Activated T-cell treated with anti-CD3 and anti-CD28 coated beads for 4 hours (primary cell): ENCODE results near the gene MCU.
"Not testable (repeated sequence)": the region's sequence is repeated elsewhere in the genome, so short reads cannot be mapped to it uniquely, and the experiment has no call there.

Source experiments
- DNase-seq: peaks from one replicate; pipeline ENCODE4 v3.0.0-alpha.2; 2020

Gene MCU

DNA sequence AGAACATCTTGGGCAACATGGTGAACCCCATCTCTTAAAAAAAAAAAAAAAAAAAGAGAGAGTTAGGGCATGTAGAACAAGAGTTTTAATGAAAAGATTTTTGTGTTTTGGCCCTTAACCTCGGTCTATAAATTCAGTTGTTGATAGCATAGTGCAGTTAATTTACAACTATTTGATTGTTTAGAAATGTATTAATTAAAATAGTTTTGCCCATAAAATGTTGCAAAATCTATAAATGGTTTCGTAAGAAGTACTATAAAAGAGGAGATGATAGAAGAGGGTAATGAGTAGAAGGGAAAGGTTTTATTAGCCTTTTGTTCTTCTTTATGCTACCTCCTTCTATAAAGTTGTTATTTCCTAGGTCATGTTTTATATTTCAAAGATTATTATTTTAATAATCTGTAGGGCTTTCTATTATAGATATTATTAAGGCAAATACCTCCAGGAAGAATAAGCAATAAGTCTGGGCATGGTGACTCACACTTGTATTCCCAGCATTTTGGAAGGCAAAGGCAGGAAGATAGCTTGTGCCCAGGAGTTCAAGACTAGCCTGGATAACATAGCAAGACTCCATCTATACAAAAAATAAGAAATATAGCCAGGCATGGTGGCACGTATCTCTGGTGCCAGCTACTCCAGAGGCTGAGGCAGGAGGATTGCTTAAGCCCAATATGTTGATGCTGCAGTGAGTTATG is 73.3 kb downstream of the MCU start:
- no peak for DNase-seq

DNA sequence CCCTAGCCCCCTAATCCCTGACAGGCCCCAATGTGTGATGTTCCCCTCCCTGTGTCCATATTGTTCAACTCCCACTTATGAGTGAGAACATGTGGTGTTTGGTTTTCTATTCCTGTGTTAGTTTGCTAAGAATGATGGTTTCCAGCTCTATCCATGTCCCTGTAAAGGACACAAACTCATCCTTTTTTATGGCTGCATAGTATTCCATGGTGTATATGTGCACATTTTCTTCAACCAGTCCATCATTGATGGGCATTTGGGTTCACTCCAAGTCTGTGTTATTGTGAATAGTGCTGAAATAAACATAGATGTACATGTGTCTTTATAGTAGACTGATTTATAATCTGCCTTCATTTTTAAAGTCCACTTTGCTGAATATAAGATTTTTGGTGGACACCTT is 79.3 kb downstream of the MCU start:
- DNase-seq: not testable (repeated sequence)

- DNase-seq: no peak
Measured at GRCh38 chr10:72772031-72772430, 80.1 kb downstream of the MCU start.

DNA sequence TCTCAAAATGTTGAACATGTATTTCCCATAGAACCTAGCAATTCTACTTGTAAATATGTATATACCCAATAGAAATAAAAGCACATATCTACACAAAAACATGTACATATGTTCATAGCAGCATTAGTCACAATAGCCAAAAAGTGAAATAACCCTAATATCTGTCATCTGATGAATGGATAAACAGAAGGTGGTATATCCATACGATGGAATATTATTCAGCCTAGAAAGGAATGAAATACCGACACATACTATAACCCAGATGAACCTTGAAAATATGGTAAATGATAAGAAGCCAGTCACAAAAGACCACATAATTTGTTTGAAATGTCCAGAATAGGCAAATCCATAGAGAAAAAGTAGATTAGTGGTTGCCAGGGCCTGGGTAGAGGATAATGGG is 87.9 kb downstream of the MCU start:
- DNase-seq: no peak

GRCh38 chr10:72782649-72783330 is 90.8 kb downstream of the MCU start:
- DNase-seq: no peak

- DNase-seq: no peak
Measured at GRCh38 chr10:72783410-72783833, 91.5 kb downstream of the MCU start.

- no peak for DNase-seq
Measured at GRCh38 chr10:72784551-72785351, 92.8 kb downstream of the MCU start.

DNA sequence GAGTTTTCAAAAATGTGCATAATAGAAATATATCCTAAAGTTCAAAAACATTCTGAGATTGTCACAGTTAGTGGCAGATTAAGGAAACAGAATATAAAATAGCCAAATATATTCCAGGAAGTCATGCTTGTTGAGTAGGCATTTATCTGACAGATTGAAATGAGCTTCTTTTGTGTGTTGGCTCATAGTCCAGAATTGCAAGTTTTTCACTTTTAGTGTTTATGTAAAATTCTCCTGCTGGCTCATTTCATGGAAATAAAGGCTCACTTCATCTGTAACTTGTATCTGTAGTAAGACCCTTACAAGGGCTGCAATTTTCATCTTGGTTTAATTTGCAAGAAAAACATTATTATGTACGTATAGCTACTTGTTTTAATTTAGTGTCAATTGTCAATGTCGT is 93.5 kb downstream of the MCU start:
- no peak for DNase-seq

GRCh38 chr10:72790216-72790990 is 98.5 kb downstream of the MCU start:
- no peak for DNase-seq

- no peak for DNase-seq
Measured at GRCh38 chr10:72792288-72792687, 100.3 kb downstream of the MCU start.

DNA sequence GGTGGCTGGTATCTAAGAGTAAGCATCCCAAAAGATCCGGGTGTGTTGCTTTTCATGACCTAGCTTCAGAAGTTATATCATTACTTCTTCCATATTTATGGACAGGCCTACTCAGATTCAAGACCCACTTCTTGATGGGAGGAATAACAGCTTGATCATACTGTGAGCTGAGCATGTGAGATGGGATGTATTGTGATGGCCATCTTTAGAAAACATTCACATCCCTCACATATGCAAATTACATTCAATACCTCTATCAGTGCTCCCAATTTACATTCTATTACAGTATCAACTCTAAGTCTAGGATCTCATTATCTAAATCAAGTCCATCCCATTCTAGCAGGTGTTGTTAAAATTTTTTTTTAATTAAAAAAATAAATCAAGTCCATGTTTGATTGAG is 101.8 kb downstream of the MCU start:
- DNase-seq: no peak

GRCh38 chr10:72794260-72794659 is 102.3 kb downstream of the MCU start:
- no peak for DNase-seq

DNA sequence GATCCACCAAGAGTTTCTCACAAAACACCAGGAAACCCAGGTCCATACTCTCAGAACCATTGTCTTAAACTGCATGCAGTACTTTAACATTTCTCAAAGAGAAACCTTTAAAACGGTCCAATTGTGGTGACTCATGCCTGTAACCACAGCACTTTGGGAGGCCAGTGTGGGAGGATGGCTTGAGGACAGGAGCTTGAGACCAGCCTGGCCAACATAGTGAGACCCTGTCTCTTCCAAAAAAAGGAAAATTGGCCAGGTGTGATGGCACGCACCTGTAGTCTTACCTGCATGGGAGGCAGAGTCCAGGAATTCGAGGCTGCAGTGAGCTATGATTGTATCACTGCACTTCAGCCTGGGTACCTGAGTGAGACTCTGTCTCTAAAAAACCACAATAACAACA is 104.1 kb downstream of the MCU start:
- no peak for DNase-seq

DNA sequence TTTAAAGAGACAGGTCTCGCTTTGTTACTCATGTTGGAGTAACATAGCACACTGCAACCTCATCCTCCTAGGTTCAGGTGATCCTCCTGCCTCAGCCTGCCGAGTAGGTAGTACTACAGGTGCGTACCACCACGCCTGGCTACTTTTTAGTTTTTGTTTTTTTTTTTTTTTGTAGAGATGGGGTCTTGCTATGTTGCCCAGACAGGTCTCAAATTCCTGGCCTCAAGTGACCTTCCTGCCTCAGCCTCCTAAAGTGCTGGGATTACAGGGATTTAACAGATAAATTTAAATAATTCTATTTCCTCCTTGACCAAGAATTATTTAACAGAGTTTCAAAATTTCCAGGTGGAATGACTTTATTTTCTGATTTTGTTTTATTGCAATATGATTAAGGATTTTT is 104.6 kb downstream of the MCU start:
- DNase-seq: no peak

DNA sequence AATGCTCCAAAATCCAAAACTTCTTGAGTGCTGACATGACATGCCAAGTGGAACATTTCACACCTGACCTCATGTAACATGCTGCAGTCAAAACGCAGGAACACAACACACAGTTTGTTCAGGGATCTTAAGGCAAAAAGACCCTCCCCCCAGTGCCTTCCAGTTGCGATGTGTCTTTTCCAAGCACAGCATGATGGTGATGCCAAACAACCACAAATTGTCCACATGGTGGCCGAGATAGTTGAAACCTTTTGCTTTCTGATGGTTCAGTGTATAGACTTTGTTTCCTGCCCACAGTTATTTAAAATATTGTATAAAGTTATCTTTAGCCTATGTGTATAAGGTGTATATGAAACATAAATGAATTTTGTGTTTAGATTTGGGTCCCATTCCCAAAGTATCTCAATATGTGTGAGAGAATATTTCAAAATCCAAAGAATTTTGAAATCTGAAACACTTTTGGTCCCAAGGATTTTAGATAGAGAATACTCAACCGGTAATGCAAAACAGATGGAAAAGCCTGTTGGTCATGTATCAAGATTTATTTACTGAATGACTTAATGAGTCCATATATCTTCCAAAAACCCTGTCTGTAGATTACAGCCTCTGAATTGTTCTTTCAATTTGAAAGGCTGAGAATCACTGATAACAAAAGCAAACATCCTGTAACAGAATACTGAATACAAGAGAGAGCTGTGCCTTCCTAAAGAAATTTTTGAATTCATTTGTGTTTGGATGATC is 108.2 kb downstream of the MCU start:
- no peak for DNase-seq

DNA sequence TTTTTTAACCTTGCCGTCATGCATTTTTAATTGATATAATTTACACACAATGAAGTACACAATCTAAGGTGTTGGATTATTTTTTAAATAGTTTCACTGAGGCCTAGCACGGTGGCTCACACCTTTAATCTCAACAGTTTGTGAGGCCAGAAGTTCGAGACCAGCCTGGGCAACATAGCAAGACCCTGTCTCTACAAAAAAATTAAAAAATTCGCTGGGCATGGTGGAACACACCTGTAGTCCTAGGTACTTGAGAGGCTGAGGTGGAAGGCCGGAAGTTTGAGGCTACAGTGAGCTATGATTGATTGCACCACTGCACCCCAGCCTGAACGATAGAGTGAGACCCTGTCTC is 108.8 kb downstream of the MCU start:
- no peak for DNase-seq

- no peak for DNase-seq
Measured at GRCh38 chr10:72801263-72801868, 109.4 kb downstream of the MCU start.

DNA sequence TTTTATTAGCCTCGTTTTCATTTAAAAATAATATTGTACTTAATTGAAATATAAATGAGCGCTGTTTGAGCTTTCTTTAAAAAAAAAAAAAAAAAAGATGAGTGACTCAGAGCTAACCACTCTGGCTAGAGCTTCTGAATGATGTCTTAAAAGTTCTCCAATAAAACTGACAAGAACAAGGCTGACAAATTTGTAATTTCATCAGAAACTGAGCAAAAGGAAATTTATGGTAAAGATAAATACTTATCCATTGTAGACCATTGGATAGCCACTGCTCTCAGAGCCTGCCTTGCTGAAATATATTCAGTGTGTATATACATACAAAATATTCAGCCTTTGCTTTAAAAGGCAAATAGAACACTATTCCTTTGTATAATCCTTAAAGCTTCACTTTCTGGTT is 110.4 kb downstream of the MCU start:
- no peak for DNase-seq

GRCh38 chr10:72802763-72803505 is 111.0 kb downstream of the MCU start:
- no peak for DNase-seq

GRCh38 chr10:72808001-72808400 is 116.1 kb downstream of the MCU start:
- no peak for DNase-seq

- DNase-seq: no peak
Measured at GRCh38 chr10:72809006-72809405, 117.1 kb downstream of the MCU start.
